Activated effector memory CD4-positive, alpha-beta T cell treated with anti-CD3 and anti-CD28 coated beads, Interleukin-2, amount 50 U/mL, for 16 hours (primary cell): ENCODE results near the gene RIMS1.

Experiments
- DNase-seq: peaks from one replicate; pipeline ENCODE4 v3.0.0-alpha.2; 2020

RIMS1 gene, protein sequence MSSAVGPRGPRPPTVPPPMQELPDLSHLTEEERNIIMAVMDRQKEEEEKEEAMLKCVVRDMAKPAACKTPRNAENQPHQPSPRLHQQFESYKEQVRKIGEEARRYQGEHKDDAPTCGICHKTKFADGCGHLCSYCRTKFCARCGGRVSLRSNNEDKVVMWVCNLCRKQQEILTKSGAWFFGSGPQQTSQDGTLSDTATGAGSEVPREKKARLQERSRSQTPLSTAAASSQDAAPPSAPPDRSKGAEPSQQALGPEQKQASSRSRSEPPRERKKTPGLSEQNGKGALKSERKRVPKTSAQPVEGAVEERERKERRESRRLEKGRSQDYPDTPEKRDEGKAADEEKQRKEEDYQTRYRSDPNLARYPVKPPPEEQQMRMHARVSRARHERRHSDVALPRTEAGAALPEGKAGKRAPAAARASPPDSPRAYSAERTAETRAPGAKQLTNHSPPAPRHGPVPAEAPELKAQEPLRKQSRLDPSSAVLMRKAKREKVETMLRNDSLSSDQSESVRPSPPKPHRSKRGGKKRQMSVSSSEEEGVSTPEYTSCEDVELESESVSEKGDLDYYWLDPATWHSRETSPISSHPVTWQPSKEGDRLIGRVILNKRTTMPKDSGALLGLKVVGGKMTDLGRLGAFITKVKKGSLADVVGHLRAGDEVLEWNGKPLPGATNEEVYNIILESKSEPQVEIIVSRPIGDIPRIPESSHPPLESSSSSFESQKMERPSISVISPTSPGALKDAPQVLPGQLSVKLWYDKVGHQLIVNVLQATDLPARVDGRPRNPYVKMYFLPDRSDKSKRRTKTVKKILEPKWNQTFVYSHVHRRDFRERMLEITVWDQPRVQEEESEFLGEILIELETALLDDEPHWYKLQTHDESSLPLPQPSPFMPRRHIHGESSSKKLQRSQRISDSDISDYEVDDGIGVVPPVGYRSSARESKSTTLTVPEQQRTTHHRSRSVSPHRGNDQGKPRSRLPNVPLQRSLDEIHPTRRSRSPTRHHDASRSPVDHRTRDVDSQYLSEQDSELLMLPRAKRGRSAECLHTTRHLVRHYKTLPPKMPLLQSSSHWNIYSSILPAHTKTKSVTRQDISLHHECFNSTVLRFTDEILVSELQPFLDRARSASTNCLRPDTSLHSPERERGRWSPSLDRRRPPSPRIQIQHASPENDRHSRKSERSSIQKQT (N-terminal part only)

DNA sequence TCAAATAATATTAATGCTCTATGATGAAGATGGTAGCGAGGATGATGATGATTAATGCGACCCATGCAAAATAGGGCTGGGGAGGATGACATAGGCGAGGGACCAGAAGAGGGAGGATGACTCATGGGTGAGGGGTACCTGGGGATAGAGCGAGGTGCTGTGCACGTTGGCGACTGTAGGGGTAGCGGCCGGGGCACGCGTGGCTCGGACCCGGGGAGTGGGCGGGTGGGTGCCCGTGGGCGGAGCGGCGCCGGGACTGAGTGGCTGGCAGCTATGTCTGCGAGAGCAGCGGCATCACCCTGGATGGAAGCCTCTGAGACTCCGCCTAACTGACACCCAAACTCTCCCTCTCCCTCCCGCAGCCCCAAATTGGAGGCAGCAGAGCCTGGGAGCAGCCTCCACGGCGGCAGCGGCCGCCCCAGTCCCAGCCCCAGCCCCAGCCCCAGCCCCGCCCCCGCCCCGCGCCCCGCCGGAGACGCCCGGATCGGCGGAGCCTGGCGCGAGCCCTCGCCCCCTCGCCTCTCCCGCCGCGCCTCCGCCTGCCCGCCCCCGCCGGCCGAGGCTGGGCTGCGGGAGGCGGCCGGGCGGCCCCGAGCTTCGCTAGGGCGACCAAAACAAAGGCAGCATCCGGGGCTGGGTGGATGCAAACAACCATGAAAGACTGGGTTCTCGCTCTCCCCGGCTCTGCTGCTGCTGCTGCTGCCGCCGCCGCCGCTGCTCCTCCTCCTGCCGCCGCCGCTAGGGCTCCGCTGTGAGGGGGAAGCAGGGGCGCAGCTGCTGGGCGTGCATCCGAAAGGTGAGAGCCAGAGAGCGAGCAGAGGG is at the start of gene RIMS1:
TSS of gene RIMS1 (plus strand) at position 367 of the 822 bp plus-strand sequence. CDS start 474 bp downstream, outside the sequence.
- no peak for DNase-seq

DNA sequence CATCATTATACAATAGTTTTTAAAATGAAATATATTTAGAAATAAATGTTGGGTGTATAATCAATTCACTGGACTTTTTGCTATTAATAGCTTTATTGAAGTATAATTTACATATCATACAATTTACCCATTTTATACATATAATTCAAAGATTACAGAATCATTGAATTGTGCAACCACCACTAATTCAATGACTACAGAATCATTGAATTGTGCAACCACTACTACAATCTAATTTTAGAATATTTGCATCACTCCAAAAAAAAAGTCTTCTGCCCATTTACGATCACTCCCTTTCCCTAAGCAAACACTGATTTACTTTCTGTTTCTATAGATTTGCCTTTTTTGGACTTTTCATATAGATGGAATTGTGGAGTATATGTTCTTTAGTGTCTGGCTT is 35.1 kb upstream of the RIMS1 start:
- DNase-seq = no peak

GRCh38 chr6:71852948-71853347 is 33.4 kb upstream of the RIMS1 start:
- DNase-seq = no peak

GRCh38 chr6:71855406-71855805 is 30.9 kb upstream of the RIMS1 start:
- DNase-seq = no peak

GRCh38 chr6:71879016-71879415 is 7.3 kb upstream of the RIMS1 start:
- no peak for DNase-seq

- no peak for DNase-seq
Observed at GRCh38 chr6:71887006-71887743, 825 bp downstream of the RIMS1 start.

GRCh38 chr6:71887744-71888230 is 1.4 kb downstream of the RIMS1 start:
- no peak for DNase-seq

GRCh38 chr6:71888756-71889340 is 2.5 kb downstream of the RIMS1 start:
- no peak for DNase-seq

GRCh38 chr6:71889366-71889765 is 3.0 kb downstream of the RIMS1 start:
- DNase-seq = no peak

DNA sequence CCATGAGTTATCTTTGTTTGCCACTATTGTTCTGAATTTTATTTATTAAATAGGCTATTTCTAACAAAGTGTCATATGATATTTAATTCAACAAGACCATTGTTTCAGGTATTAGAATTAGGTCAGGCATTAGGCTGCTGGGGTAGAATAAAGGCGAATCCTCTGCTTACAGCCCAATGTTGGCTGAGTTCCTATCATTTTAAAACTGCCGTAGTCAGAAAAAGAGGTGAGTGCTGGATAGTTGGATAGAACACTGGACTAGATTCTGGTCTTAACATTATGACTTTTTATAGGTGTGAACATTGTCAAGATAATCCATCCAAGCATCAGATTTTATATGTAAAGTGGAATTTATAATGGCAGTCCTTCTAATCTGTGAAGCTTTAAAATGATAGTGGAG is 6.3 kb downstream of the RIMS1 start:
- no peak for DNase-seq

- DNase-seq = no peak
Observed at GRCh38 chr6:71900642-71901041, 14.3 kb downstream of the RIMS1 start.

DNA sequence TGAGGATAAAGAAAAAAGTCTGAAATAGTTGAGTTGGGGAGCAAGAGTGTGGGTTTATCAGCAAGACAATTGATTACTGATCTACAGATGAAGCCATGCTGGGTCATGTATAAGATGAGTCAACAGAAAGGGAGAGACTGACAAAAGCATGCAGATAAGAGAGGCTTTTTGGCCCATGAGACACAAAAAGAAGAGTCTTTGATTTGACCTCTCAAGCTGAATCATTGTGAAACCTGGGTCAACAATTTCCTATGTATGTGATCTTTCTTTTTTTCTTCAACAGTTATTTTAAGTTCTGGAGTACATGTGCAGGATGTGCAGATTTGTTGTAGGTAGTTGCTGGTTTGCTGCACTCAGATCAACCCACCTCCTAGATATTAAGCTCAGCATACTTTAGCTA is 15.9 kb downstream of the RIMS1 start:
- no peak for DNase-seq

DNA sequence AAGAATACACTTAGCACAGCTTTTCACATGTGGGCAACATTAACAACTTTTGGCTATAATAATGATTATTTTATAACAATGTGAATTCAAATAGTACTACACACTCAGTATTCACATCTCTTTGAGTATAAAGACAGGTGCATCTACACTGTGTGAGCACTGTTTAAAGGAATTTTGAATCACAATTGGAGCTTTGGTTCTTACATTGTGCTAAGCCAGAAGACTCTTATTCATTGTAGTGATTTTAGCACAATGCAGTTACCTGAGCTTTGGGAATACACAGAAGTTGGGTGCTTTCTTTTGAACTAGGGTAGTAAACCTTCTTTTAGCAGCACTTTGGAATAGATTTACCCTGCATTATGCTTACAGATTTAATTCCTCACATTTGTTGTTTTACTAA is 20.5 kb downstream of the RIMS1 start:
- no peak for DNase-seq

- no peak for DNase-seq
Observed at GRCh38 chr6:71908162-71908765, 21.9 kb downstream of the RIMS1 start.

- no peak for DNase-seq
Observed at GRCh38 chr6:71913444-71914234, 27.3 kb downstream of the RIMS1 start.

DNA sequence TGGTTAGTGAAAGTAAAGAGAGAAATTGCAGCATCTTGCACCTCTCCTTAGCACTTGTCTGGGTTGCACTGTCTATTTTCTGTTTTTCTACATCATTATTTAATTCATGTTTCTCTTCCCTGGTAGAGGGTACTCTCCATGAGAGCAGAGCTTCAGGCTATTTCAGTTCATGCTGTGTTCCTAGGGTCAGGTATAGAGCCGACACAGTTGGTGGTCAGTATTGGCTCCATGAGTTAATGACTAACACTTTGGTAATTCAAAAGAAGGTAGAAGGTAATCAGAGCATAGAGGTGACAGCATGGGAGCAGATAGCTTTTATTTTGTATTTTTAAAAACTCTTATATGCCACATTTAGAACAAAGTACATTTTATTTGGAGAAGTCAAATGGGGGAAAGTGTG is 42.7 kb downstream of the RIMS1 start:
- DNase-seq = no peak

GRCh38 chr6:71933881-71934280 is 47.5 kb downstream of the RIMS1 start:
- no peak for DNase-seq

GRCh38 chr6:71965404-71965803 is 79.1 kb downstream of the RIMS1 start:
- no peak for DNase-seq

- no peak for DNase-seq
Observed at GRCh38 chr6:71967436-71967835, 81.1 kb downstream of the RIMS1 start.

GRCh38 chr6:71977884-71978283 is 91.5 kb downstream of the RIMS1 start:
- DNase-seq = no peak
